ENCODE measurements around the gene ATE1.

DNA sequence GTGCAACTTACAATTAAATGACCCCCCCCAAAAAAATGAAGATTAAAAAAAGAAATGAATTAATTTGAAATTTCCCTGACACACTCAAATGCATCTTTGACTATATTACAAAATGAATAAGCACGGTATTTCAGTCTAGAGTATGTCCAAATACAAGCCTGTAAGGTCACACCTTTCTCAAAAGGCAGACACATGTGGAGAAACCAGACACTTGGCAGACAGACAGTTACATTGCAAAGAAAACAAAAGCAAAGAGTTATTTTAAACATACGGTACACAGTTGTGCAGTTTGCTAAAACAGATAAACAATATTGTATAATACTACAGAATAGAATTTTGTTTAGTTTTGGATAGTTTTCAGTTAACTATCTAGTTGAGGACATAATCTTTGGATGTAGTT is 153.0 kb downstream of the ATE1 start:
- TF ChIP-seq, protein P1, sequence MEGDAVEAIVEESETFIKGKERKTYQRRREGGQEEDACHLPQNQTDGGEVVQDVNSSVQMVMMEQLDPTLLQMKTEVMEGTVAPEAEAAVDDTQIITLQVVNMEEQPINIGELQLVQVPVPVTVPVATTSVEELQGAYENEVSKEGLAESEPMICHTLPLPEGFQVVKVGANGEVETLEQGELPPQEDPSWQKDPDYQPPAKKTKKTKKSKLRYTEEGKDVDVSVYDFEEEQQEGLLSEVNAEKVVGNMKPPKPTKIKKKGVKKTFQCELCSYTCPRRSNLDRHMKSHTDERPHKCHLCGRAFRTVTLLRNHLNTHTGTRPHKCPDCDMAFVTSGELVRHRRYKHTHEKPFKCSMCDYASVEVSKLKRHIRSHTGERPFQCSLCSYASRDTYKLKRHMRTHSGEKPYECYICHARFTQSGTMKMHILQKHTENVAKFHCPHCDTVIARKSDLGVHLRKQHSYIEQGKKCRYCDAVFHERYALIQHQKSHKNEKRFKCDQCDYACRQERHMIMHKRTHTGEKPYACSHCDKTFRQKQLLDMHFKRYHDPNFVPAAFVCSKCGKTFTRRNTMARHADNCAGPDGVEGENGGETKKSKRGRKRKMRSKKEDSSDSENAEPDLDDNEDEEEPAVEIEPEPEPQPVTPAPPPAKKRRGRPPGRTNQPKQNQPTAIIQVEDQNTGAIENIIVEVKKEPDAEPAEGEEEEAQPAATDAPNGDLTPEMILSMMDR (IDR thresholded peaks at IDR 0.05) = no peak
- TF ChIP-seq POLR2A (IDR thresholded peaks at IDR 0.05) = no peak

Data from heart left ventricle (tissue), 13 donors.